Body of pancreas (tissue), 4 donors: ENCODE data around the gene GJD4.

Source experiments
- CTCF ChIP-seq, 7 experiments: fragments of 450-650 bp in 4 of 7; fragments of 200-600 bp in 3 of 7; sonication (generic) in 3 of 7; IDR thresholded peaks; one replicate each; pipeline ENCODE4 v1.5.1; 2016 to 2019; ENCODE audit warnings: antibody characterized with exemption in 7 of 7
- POLR2A ChIP-seq, 3 donors: fragments of 450-650 bp; IDR thresholded peaks; one replicate each; pipeline ENCODE4 v1.6.1; 2016; ENCODE audit warnings: antibody characterized with exemption in 3 of 3, mild to moderate bottlenecking in 2 of 3

GRCh38 chr10:35635576-35635975 lies 30.4 kb downstream of the GJD4 start:
- TF ChIP-seq CTCF (IDR thresholded peaks at IDR 0.05) (peak; percentile 76 to 94 (median 93)), POLR2A (IDR thresholded peaks at IDR 0.05) (no peak)
